HEK293 (cell line): ENCODE data around the gene REC8.

Experiments
- CTCF ChIA-PET: fragments of 350-600 bp; formaldehyde crosslinking; extraction: SDS; loops from one replicate; lab custom pipeline; 2021; ENCODE audit warnings: antibody characterized with exemption; lab: Yijun Ruan, JAX
- POLR2A ChIA-PET: fragments of 300-600 bp; formaldehyde crosslinking; extraction: SDS; loops from one replicate; lab custom pipeline; 2020; ENCODE audit warnings: antibody characterized with exemption, inconsistent platforms; lab: Yijun Ruan, JAX
- H3K27ac ChIP-seq: fragments of 200-500 bp; sonication (Bioruptor generic); 2 replicates; pipeline ENCODE4 v1.5.1; 2014; ENCODE audit warnings: low read depth, low read length, control low read depth, inconsistent platforms; ENCODE audit errors: extremely low read depth
- H3K36me3 ChIP-seq, 2 experiments: fragments of 200-500 bp in 1 of 2; sonication (Bioruptor generic) in 1 of 2; 1 replicate in 1 of 2; 2 replicates in 1 of 2; pipeline ENCODE4 v1.5.1; 2014 to 2017; ENCODE audit warnings: inconsistent platforms in 2 of 2, low read length in 2 of 2; ENCODE audit not compliant: control insufficient read depth in 2 of 2, insufficient read depth in 1 of 2
- H3K4me1 ChIP-seq: fragments of 200-500 bp; sonication (Bioruptor generic); 2 replicates; pipeline ENCODE4 v1.5.1; 2014; ENCODE audit warnings: mild to moderate bottlenecking, low read length, inconsistent platforms; ENCODE audit not compliant: control insufficient read depth, insufficient read depth
- H3K4me3 ChIP-seq: 2 replicates; pipeline ENCODE4 v1.5.1; 2011; ENCODE audit warnings: low read depth, mild to moderate bottlenecking, control low read depth, low read length, moderate library complexity
- H3K9me3 ChIP-seq: fragments of 200-500 bp; sonication (Bioruptor generic); 2 replicates; pipeline ENCODE4 v1.5.1; 2014; ENCODE audit warnings: low read depth, low read length, inconsistent platforms; ENCODE audit not compliant: control insufficient read depth, insufficient read depth
- BCL11B ChIP-seq: fragments of 450-650 bp; formaldehyde crosslinking; IDR thresholded peaks from 2 replicates; pipeline ENCODE4 v1.5.1; 2016; ENCODE audit warnings: low read depth, missing biosample characterization, missing genetic modification characterization
- SCRT2 ChIP-seq: fragments of 450-650 bp; formaldehyde crosslinking; IDR thresholded peaks from 2 replicates; pipeline ENCODE4 v1.5.1; 2016; ENCODE audit warnings: missing biosample characterization, missing genetic modification characterization
- YY1 ChIP-seq: fragments of 450-650 bp; formaldehyde crosslinking; IDR thresholded peaks from 2 replicates; pipeline ENCODE4 v1.5.1; 2018; ENCODE audit warnings: missing biosample characterization, missing genetic modification characterization
- ZBTB1 ChIP-seq: fragments of 450-650 bp; formaldehyde crosslinking; IDR thresholded peaks from 2 replicates; pipeline ENCODE4 v1.5.1; 2016; ENCODE audit warnings: missing biosample characterization, missing genetic modification characterization
- ZNF26 ChIP-seq: fragments of 450-650 bp; formaldehyde crosslinking; IDR thresholded peaks from 2 replicates; pipeline ENCODE4 v1.5.1; 2016; ENCODE audit warnings: missing biosample characterization, missing genetic modification characterization
- ZNF549 ChIP-seq: fragments of 450-650 bp; IDR thresholded peaks from 2 replicates; pipeline ENCODE4 v1.5.1; 2018; ENCODE audit warnings: missing biosample characterization, missing genetic modification characterization, mild to moderate bottlenecking, inconsistent platforms, moderate library complexity
- ZNF768 ChIP-seq: fragments of 450-650 bp; formaldehyde crosslinking; IDR thresholded peaks from 2 replicates; pipeline ENCODE4 v1.5.1; 2018; ENCODE audit warnings: missing biosample characterization, mild to moderate bottlenecking, missing genetic modification characterization
- ZNF776 ChIP-seq: fragments of 450-650 bp; formaldehyde crosslinking; IDR thresholded peaks from 2 replicates; pipeline ENCODE4 v1.5.0; 2017; ENCODE audit warnings: missing biosample characterization, missing genetic modification characterization, borderline replicate concordance
- ZNF837 ChIP-seq: fragments of 450-650 bp; formaldehyde crosslinking; IDR thresholded peaks from 2 replicates; pipeline ENCODE4 v1.5.1; 2016; ENCODE audit warnings: missing biosample characterization, missing genetic modification characterization
- ZSCAN30 ChIP-seq: fragments of 450-650 bp; IDR thresholded peaks from 2 replicates; pipeline ENCODE4 v1.5.1; 2018; ENCODE audit warnings: missing biosample characterization, mild to moderate bottlenecking, missing genetic modification characterization, moderate library complexity
- TF ChIP-seq, protein P1 (sequence below): fragments of 450-650 bp; formaldehyde crosslinking; IDR thresholded peaks from 2 replicates; pipeline ENCODE4 v1.5.1; 2016; ENCODE audit warnings: missing biosample characterization, missing genetic modification characterization
- TF ChIP-seq, protein P2 (sequence below): IDR thresholded peaks from 2 replicates; pipeline ENCODE4 v1.6.1; 2011; ENCODE audit warnings: mild to moderate bottlenecking, low read depth, low read length, borderline replicate concordance

The REC8 gene

DNA sequence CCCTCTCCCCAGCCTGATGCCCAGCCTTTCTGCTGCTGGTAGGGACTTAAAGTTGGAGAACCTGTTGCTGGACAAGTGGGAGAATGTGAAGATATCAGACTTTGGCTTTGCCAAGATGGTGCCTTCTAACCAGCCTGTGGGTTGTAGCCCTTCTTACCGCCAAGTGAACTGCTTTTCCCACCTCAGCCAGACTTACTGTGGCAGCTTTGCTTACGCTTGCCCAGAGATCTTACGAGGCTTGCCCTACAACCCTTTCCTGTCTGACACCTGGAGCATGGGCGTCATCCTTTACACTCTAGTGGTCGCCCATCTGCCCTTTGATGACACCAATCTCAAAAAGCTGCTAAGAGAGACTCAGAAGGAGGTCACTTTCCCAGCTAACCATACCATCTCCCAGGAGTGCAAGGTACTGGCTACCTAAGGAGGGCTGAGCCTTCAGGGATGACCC, 35.2 kb downstream of the REC8 start:
- no peak for TF ChIP-seq ZBTB1 (tag by site-specific recombination)
- no peak for TF ChIP-seq ZNF768 (tag by site-specific recombination)
- TF ChIP-seq BCL11B (tag by site-specific recombination), result no peak
- no peak for TF ChIP-seq ZNF26 (tag by site-specific recombination)
- no peak for TF ChIP-seq ZNF549 (tag by site-specific recombination)
- peak; percentile 60 for TF ChIP-seq SCRT2 (tag by site-specific recombination)
- TF ChIP-seq, protein P1, sequence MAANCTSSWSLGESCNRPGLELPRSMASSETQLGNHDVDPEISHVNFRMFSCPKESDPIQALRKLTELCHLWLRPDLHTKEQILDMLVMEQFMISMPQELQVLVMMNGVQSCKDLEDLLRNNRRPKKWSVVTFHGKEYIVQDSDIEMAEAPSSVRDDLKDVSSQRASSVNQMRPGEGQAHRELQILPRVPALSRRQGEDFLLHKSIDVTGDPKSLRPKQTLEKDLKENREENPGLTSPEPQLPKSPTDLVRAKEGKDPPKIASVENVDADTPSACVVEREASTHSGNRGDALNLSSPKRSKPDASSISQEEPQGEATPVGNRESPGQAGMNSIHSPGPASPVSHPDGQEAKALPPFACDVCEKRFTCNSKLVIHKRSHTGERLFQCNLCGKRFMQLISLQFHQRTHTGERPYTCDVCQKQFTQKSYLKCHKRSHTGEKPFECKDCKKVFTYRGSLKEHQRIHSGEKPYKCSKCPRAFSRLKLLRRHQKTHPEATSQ (tag by site-specific recombination), result no peak
- no peak for TF ChIP-seq ZSCAN30 (tag by site-specific recombination)
- no peaks in the 10 kb centered on the region for H3K9me3 ChIP-seq
- ChIA-PET POLR2A (interaction anchor here (1.5 kb wide), 1 partner anchor 12 kb away, joined by 5 read pairs; the partner anchor contains the start of gene TM9SF1), CTCF (no interaction called here)
- no peak overlapping the region for H3K4me3 ChIP-seq
- H3K36me3 ChIP-seq, result peaks cover 23 to 76% of the 10 kb centered on the region in 2 experiments
- H3K4me1 ChIP-seq, result no peaks in the 10 kb centered on the region
- no peak overlapping the region for H3K27ac ChIP-seq

GRCh38 chr14:24207625-24208024, 35.7 kb downstream of the REC8 start:
- no peak overlapping the region for H3K4me3 ChIP-seq
- H3K36me3 ChIP-seq, result peaks cover 23 to 76% of the 10 kb centered on the region in 2 experiments
- CTCF ChIA-PET, result no interaction called here
- H3K27ac ChIP-seq, result no peak overlapping the region; the same call in 1 of the 2 replicates
- no peaks in the 10 kb centered on the region for H3K9me3 ChIP-seq
- POLR2A ChIA-PET, result interaction anchor here (1.5 to 1.6 kb wide), 2 partner anchors 12 to 93 kb away, joined by 3 to 5 read pairs; partner anchors contain the start of genes DCAF11, NRL and TM9SF1
- H3K4me1 ChIP-seq, result no peaks in the 10 kb centered on the region
- TF ChIP-seq ZNF776 (tag by site-specific recombination), result no peak
- no peak for TF ChIP-seq ZNF837 (tag by site-specific recombination)
- TF ChIP-seq, protein P2, sequence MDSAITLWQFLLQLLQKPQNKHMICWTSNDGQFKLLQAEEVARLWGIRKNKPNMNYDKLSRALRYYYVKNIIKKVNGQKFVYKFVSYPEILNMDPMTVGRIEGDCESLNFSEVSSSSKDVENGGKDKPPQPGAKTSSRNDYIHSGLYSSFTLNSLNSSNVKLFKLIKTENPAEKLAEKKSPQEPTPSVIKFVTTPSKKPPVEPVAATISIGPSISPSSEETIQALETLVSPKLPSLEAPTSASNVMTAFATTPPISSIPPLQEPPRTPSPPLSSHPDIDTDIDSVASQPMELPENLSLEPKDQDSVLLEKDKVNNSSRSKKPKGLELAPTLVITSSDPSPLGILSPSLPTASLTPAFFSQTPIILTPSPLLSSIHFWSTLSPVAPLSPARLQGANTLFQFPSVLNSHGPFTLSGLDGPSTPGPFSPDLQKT, result no peak

DNA sequence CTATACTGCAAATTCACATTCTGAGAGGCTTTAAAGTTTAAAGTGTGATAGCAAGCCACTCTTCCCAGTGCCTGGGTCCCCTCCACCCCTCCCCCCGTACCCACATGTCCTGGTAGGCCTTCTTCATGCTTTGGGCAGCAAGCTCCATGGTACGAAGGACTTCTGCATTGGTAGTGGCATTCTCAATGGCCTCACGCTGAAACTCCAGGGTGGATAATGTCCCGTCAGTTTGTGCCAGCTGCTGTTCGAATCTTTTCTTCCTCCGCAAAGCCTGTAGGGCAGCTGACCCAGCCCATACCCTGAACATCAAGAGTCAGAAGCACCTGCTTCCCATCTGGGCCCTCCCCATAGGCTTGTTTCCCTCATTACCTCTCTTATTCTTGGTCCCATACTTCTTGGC, 39.4 kb downstream of the REC8 start:
- no peaks in the 10 kb centered on the region for H3K4me1 ChIP-seq
- TF ChIP-seq YY1 (tag by site-specific recombination), result no peak
- H3K9me3 ChIP-seq, result no peaks in the 10 kb centered on the region
- H3K27ac ChIP-seq, result no peak overlapping the region
- CTCF ChIA-PET, result no interaction called here
- H3K36me3 ChIP-seq, result peaks cover 23 to 64% of the 10 kb centered on the region in 2 experiments
- H3K4me3 ChIP-seq, result no peak overlapping the region
- POLR2A ChIA-PET, result no interaction called here
